Neural cell (in vitro differentiated cells): Measurements from ENCODE around the gene PRDM4.

ENCODE experiments used
- CTCF ChIP-seq: fragments of 450-650 bp; IDR thresholded peaks from 2 replicates; pipeline ENCODE4 v1.5.1; 2014; ENCODE audit warnings: antibody characterized with exemption, mild to moderate bottlenecking, moderate library complexity; ENCODE audit not compliant: poor library complexity, severe bottlenecking
- EP300 ChIP-seq: fragments of 450-650 bp; conservative IDR thresholded peaks from 2 replicates; pipeline ENCODE4 v1.6.1; 2014; ENCODE audit warnings: antibody characterized with exemption, mild to moderate bottlenecking, moderate library complexity; ENCODE audit not compliant: poor library complexity, severe bottlenecking
- EZH2 ChIP-seq: fragments of 200-600, 300-800 bp; shearing (Covaris generic), sonication (generic); IDR thresholded peaks from 2 replicates; pipeline ENCODE4 v1.6.1; 2014; ENCODE audit warnings: antibody characterized with exemption, low read length, borderline replicate concordance, mild to moderate bottlenecking; ENCODE audit not compliant: insufficient read depth, poor library complexity, severe bottlenecking
- POLR2AphosphoS5 ChIP-seq: IDR thresholded peaks from 2 replicates; pipeline ENCODE4 v1.6.1; 2012
- RAD21 ChIP-seq: fragments of 450-650 bp; conservative IDR thresholded peaks from 2 replicates; pipeline ENCODE4 v1.6.1; 2014; ENCODE audit warnings: antibody characterized with exemption, mild to moderate bottlenecking, moderate library complexity
- SMC3 ChIP-seq: fragments of 450-650 bp; conservative IDR thresholded peaks from 2 replicates; pipeline ENCODE4 v1.6.1; 2014; ENCODE audit warnings: antibody characterized with exemption, mild to moderate bottlenecking, moderate library complexity; ENCODE audit not compliant: poor library complexity
- TAF1 ChIP-seq: IDR thresholded peaks from 2 replicates; pipeline ENCODE4 v1.6.1; 2012; ENCODE audit warnings: low read depth
- TF ChIP-seq, protein P1 (sequence below): IDR thresholded peaks from 2 replicates; pipeline ENCODE4 v1.6.1; 2012; ENCODE audit warnings: borderline replicate concordance

DNA sequence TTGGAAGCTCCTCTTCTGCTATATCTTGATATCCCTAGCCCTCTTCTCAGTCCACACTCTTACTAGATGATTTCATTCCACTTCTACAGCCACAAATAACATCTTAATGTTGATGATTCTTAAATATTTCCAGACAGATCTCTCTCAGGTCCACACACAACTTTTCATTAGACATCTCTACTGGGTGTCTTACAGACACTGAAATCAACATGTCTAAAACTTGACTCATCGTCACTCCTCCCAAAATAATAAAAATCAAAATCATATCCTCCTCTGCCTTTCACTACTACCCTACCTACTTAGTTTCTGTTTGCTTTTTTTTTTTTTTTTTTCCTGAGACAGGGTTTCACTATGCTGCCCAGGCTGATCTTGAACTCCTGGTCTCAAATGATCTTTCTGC is 11.9 kb downstream of the PRDM4 start:
- TF ChIP-seq EZH2 (no peak), CTCF (no peak), POLR2AphosphoS5 (no peak), RAD21 (no peak), SMC3 (no peak), TAF1 (no peak), EP300 (no peak)
- TF ChIP-seq, protein P1, sequence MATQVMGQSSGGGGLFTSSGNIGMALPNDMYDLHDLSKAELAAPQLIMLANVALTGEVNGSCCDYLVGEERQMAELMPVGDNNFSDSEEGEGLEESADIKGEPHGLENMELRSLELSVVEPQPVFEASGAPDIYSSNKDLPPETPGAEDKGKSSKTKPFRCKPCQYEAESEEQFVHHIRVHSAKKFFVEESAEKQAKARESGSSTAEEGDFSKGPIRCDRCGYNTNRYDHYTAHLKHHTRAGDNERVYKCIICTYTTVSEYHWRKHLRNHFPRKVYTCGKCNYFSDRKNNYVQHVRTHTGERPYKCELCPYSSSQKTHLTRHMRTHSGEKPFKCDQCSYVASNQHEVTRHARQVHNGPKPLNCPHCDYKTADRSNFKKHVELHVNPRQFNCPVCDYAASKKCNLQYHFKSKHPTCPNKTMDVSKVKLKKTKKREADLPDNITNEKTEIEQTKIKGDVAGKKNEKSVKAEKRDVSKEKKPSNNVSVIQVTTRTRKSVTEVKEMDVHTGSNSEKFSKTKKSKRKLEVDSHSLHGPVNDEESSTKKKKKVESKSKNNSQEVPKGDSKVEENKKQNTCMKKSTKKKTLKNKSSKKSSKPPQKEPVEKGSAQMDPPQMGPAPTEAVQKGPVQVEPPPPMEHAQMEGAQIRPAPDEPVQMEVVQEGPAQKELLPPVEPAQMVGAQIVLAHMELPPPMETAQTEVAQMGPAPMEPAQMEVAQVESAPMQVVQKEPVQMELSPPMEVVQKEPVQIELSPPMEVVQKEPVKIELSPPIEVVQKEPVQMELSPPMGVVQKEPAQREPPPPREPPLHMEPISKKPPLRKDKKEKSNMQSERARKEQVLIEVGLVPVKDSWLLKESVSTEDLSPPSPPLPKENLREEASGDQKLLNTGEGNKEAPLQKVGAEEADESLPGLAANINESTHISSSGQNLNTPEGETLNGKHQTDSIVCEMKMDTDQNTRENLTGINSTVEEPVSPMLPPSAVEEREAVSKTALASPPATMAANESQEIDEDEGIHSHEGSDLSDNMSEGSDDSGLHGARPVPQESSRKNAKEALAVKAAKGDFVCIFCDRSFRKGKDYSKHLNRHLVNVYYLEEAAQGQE, result no peak
